K562 (cell line): ENCODE results near the gene EPS8. TPM values are rescaled to one million over a fixed set of nuclear protein-coding genes. Genes with fewer than 3 reads are reported as not detected.

Experiments
- ATAC-seq: fragments of 200-7000 bp; cut with Tn5 transposase; 3 replicates; pipeline ENCODE4 v1.9.1; 2020; ENCODE audit warnings: moderate library complexity
- BruUV-seq: library from RNA; stranded (reverse); fragments of 400-500 nt; replicated peaks from 2 replicates; lab custom pipeline; 2021; lab: Mats Ljungman, UMichigan
- CTCF ChIA-PET: fragments of 300-600 bp; formaldehyde crosslinking; extraction: SDS; loops from one replicate; lab custom pipeline; 2021; ENCODE audit warnings: low intra/inter-chr PET ratio; lab: Yijun Ruan, JAX
- POLR2A ChIA-PET: fragments of 300-600, 350-650 bp; sonication (Branson Sonifier 250); formaldehyde crosslinking; extraction: SDS; loops from one replicate; lab custom pipeline; 2021; ENCODE audit warnings: antibody characterized with exemption, inconsistent platforms; lab: Yijun Ruan, JAX
- DNase-seq, 4 experiments: peaks; one replicate each; pipeline versions ENCODE4 v3.0.0 to v3.0.0-alpha.2; 2011 to 2018; ENCODE audit warnings: low spot score in 3 of 4, mixed read lengths in 3 of 4; ENCODE audit errors: extremely low read depth in 1 of 4
- FAIRE-seq: peaks from 2 replicates; lab custom pipeline; 2011; peaks lifted over from hg19 to GRCh38; lab: Jason Lieb, UNC
- H2AFZ ChIP-seq: 2 replicates; pipeline ENCODE4 v1.6.0; 2011; ENCODE audit warnings: low read depth, low read length, control low read depth, inconsistent platforms
- H3K27ac ChIP-seq: fragments of 200-600 bp; 3 replicates; pipeline ENCODE4 v1.8.0; 2011; ENCODE audit warnings: low read depth, mild to moderate bottlenecking, control low read depth, inconsistent platforms, low read length, moderate library complexity, mixed read lengths; ENCODE audit errors: extremely low read depth
- H3K27me3 ChIP-seq, 2 experiments: fragments of 300-600 bp in 1 of 2; 2 replicates in 1 of 2; 3 replicates in 1 of 2; pipeline versions ENCODE4 v1.6.0 to v1.8.0; 2011; ENCODE audit warnings: inconsistent platforms in 2 of 2, low read length in 2 of 2, mild to moderate bottlenecking in 1 of 2, mixed read lengths in 1 of 2, moderate library complexity in 1 of 2; ENCODE audit not compliant: control insufficient read depth in 2 of 2, insufficient read depth in 2 of 2
- H3K36me3 ChIP-seq: fragments of 300-600 bp; 3 replicates; pipeline ENCODE4 v1.8.0; 2011; ENCODE audit warnings: mild to moderate bottlenecking, low read length, inconsistent platforms; ENCODE audit not compliant: control insufficient read depth, insufficient read depth
- H3K4me1 ChIP-seq, 2 experiments: fragments of 200-600 bp in 1 of 2; replicated peaks in 1 of 2; 2 replicates in 1 of 2; 3 replicates in 1 of 2; pipeline versions ENCODE4 v1.5.1 to v1.8.0; 2011; ENCODE audit warnings: inconsistent platforms in 2 of 2, low read length in 2 of 2, mild to moderate bottlenecking in 1 of 2, mixed read lengths in 1 of 2, moderate library complexity in 1 of 2; ENCODE audit not compliant: control insufficient read depth in 2 of 2, insufficient read depth in 2 of 2
- H3K4me2 ChIP-seq: 2 replicates; pipeline ENCODE4 v1.6.1; 2011; ENCODE audit warnings: low read length, control low read depth, inconsistent platforms, mixed read lengths; ENCODE audit not compliant: insufficient read depth
- H3K4me3 ChIP-seq: fragments of 200-600 bp; sonication (generic), shearing (Covaris generic); 2 replicates; pipeline ENCODE4 v1.5.1; 2016; ENCODE audit warnings: control low read depth, inconsistent platforms
- H3K79me2 ChIP-seq: fragments of 200-600 bp; 3 replicates; pipeline ENCODE4 v1.8.0; 2011; ENCODE audit warnings: low read length, inconsistent platforms; ENCODE audit not compliant: control insufficient read depth, insufficient read depth
- H3K9ac ChIP-seq, 2 experiments: 2 replicates each; pipeline versions ENCODE4 v1.6.0 to v1.6.1; 2011; ENCODE audit warnings: low read depth in 2 of 2, low read length in 2 of 2, control low read depth in 1 of 2, inconsistent platforms in 1 of 2, mild to moderate bottlenecking in 1 of 2, mixed read lengths in 1 of 2; ENCODE audit not compliant: insufficient read depth in 1 of 2
- H3K9me1 ChIP-seq: one replicate; pipeline ENCODE4 v1.6.0; 2011; ENCODE audit warnings: inconsistent platforms, mild to moderate bottlenecking, low read length, moderate library complexity; ENCODE audit not compliant: control insufficient read depth, insufficient read depth
- H3K9me3 ChIP-seq: replicated peaks from 2 replicates; pipeline ENCODE4 v1.5.1; 2011; ENCODE audit warnings: low read depth, low read length, inconsistent platforms; ENCODE audit not compliant: control insufficient read depth, insufficient read depth
- H4K20me1 ChIP-seq: replicated peaks from 2 replicates; pipeline ENCODE4 v1.6.1; 2011; ENCODE audit warnings: low read length, inconsistent platforms, mixed read lengths; ENCODE audit not compliant: control insufficient read depth, insufficient read depth
- CTCF ChIP-seq, 3 experiments: IDR thresholded peaks in 2 of 3; conservative IDR thresholded peaks in 1 of 3; 2 replicates each; pipeline ENCODE4 v1.5.1; 2011 to 2012; ENCODE audit warnings: low read length in 3 of 3, mild to moderate bottlenecking in 3 of 3, control low read depth in 2 of 3, improper control_type of control experiment in 1 of 3, inconsistent platforms in 1 of 3, low read depth in 1 of 3, mixed read lengths in 1 of 3, moderate library complexity in 1 of 3; ENCODE audit not compliant: insufficient read depth in 2 of 3
- DACH1 ChIP-seq: fragments of 450-650 bp; IDR thresholded peaks from 2 replicates; pipeline ENCODE4 v1.6.1; 2018; ENCODE audit not compliant: partially characterized antibody
- DEAF1 ChIP-seq: fragments of 450-650 bp; formaldehyde crosslinking; IDR thresholded peaks from 2 replicates; pipeline ENCODE4 v1.4.0; 2020; ENCODE audit warnings: mild to moderate bottlenecking, moderate library complexity
- KAT8 ChIP-seq: fragments of 450-650 bp; IDR thresholded peaks from 2 replicates; pipeline ENCODE4 v1.6.1; 2016; ENCODE audit warnings: low read depth, mild to moderate bottlenecking
- KLF6 ChIP-seq: fragments of 250-450 bp; sonication (Bioruptor Pico); IDR thresholded peaks from 2 replicates; pipeline ENCODE4 v1.4.0; 2020; ENCODE audit warnings: mild to moderate bottlenecking, moderate library complexity, borderline replicate concordance
- PBX2 ChIP-seq, 2 experiments: IDR thresholded peaks in 1 of 2; conservative IDR thresholded peaks in 1 of 2; 2 replicates each; pipeline ENCODE4 v1.6.1; 2016; ENCODE audit warnings: low read depth in 2 of 2, mild to moderate bottlenecking in 1 of 2, missing compliant biosample characterization in 1 of 2, missing genetic modification characterization in 1 of 2, moderate library complexity in 1 of 2
- SRSF1 ChIP-seq: fragments of 200-400 bp; formaldehyde crosslinking; IDR thresholded peaks from 2 replicates; pipeline ENCODE4 v1.6.1; 2017; ENCODE audit warnings: mild to moderate bottlenecking, low read depth, low read length, moderate library complexity
- U2AF2 ChIP-seq: fragments of 200-400 bp; formaldehyde crosslinking; optimal IDR thresholded peaks from 2 replicates; pipeline ENCODE3; 2017; ENCODE audit warnings: low read depth, mild to moderate bottlenecking, low read length
- YY1 ChIP-seq, 3 experiments: IDR thresholded peaks; 2 replicates each; pipeline ENCODE4 v1.6.1; 2011; ENCODE audit warnings: low read length in 2 of 3, mild to moderate bottlenecking in 2 of 3, moderate library complexity in 2 of 3, borderline replicate concordance in 1 of 3, control low read depth in 1 of 3, low read depth in 1 of 3; ENCODE audit not compliant: insufficient read depth in 3 of 3, insufficient replicate concordance in 2 of 3, control insufficient read depth in 1 of 3, insufficient read length in 1 of 3; ENCODE audit errors: extremely low read depth in 1 of 3
- WGBS: fragments of 100-300 bp; shearing (Covaris generic); methylation state at CpG from one replicate; pipeline ENCODE4 v1.1.6; 2016; ENCODE audit warnings: low coverage, mixed read lengths; ENCODE audit not compliant: insufficient coverage; ENCODE audit errors: missing lambda C conversion rate; 5-methylcytosine and 5-hydroxymethylcytosine counted together
- in situ Hi-C: fragments of 300-500 bp; cut with MboI; formaldehyde crosslinking; loops from 4 replicates; pipeline ENCODE4 v1.15.0; 2018; ENCODE audit warnings: inconsistent platforms, mixed read lengths
- intact Hi-C: fragments of 100-400 bp; cut with micrococcal nuclease; formaldehyde crosslinking; loops from 2 replicates; pipeline ENCODE4 v1.14.2; 2022
- polyA plus RNA-seq, 8 experiments: library from polyadenylated mRNA; depleted of rRNA in 4 of 8; stranded (reverse) in 5 of 8; unstranded in 3 of 8; fragments of >200 nt; fragmentation: Nextera tagmentation in 2 of 8; fragmentation: Illumina TruSeq in 1 of 8; extraction: Ambion mirVana in 2 of 8; extraction: Trizol in 1 of 8; gene quantifications; 2 replicates each; pipeline versions ENCODE4 v1.2.1 to v1.2.3, GENCODE V29; 2011 to 2014; ENCODE audit warnings: inconsistent platforms in 1 of 8, missing spikeins in 1 of 8
- total RNA-seq, 7 experiments: library from RNA; depleted of rRNA in 6 of 7; stranded (reverse); fragments of >200 nt in 6 of 7; fragmentation: Illumina TruSeq in 2 of 7; extraction: Trizol in 2 of 7; gene quantifications; 2 replicates each; pipeline versions ENCODE4 v1.2.1 to v1.2.3, GENCODE V29; 2011 to 2021; ENCODE audit warnings: low replicate concordance in 1 of 7
- TF ChIP-seq, protein P1 (sequence below): sonication (generic); formaldehyde crosslinking; IDR thresholded peaks from 2 replicates; pipeline ENCODE4 v1.8.0; 2022; ENCODE audit warnings: missing genetic modification reagents, mild to moderate bottlenecking, moderate library complexity, borderline replicate concordance

EPS8 gene
- total and polyA plus RNA-seq, 9 of the 15 experiments (the other 6 are each of a cell fraction or from before 2014, with no cell fraction given): 0.10 to 1.9 (median 0.33) TPM

- TF ChIP-seq SRSF1 (no peak), KLF6 (CRISPR knock-in tag) (no peak)
- TF ChIP-seq, protein P1, sequence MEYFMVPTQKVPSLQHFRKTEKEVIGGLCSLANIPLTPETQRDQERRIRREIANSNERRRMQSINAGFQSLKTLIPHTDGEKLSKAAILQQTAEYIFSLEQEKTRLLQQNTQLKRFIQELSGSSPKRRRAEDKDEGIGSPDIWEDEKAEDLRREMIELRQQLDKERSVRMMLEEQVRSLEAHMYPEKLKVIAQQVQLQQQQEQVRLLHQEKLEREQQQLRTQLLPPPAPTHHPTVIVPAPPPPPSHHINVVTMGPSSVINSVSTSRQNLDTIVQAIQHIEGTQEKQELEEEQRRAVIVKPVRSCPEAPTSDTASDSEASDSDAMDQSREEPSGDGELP (CRISPR knock-in tag): no peak
Observed at GRCh38 chr12:15591811-15592210, 197.4 kb downstream of the EPS8 start (continued).

- ChIA-PET CTCF (interaction anchor here (0.9 to 1.9 kb wide), 2 partner anchors 264 to 266 kb away, joined by 3 to 5 read pairs; no protein-coding TSS in a partner anchor), POLR2A (no interaction called here)
- WGBS: 0% methylated on average over 6 of the region's 16 CpGs
- Histone ChIP-seq H3K9ac (no peak overlapping the region), H3K4me3 (no peak overlapping the region), H4K20me1 (no peaks in the 10 kb centered on the region), H2AFZ (peak overlapping the region; percentile 83), H3K4me1 (no peaks in the 10 kb centered on the region; a peak in 1 of 5 replicates), H3K9me1 (no peaks in the 10 kb centered on the region), H3K27me3 (no peaks in the 10 kb centered on the region), H3K4me2 (no peak overlapping the region), H3K79me2 (no peaks in the 10 kb centered on the region), H3K27ac (no peak overlapping the region), H3K36me3 (no peaks in the 10 kb centered on the region), H3K9me3 (no peaks in the 10 kb centered on the region)
- intact Hi-C loops: loop anchor here (2.0 kb wide), 1 partner anchor 266 kb away; no protein-coding TSS in a partner anchor
- in situ Hi-C loops: no loop called here
- peak; percentile 40 for FAIRE-seq
- ATAC-seq: peak; percentile 84
- DNase-seq: peak; percentile 26 to 57 (median 38)
- BruUV-seq: no TSS peak
- TF ChIP-seq U2AF2 (no peak), CTCF (IDR thresholded peaks at IDR 0.05 in 2 of 3, conservative IDR thresholded peaks at IDR 0.05 in 1 of 3; ENCODE audit: insufficient read depth in 2 of 3, low read depth in 1 of 3, low read length in 3 of 3) (peak; percentile 48 to 69 (median 63)), DACH1 (peak; percentile 81), YY1 (IDR thresholded peaks at IDR 0.05; ENCODE audit: borderline replicate concordance in 1 of 3, control insufficient read depth in 1 of 3, extremely low read depth in 1 of 3, insufficient read depth in 3 of 3, insufficient read length in 1 of 3, insufficient replicate concordance in 2 of 3, low read depth in 1 of 3, low read length in 2 of 3) (peak; percentile 37 to 93 (median 79)), DEAF1 (CRISPR knock-in tag) (peak; percentile 63), KAT8 (no peak), PBX2 (CRISPR knock-in tag; IDR thresholded peaks at IDR 0.05; ENCODE audit: low read depth) (no peak), PBX2 (tag; conservative IDR thresholded peaks at IDR 0.05; ENCODE audit: low read depth) (no peak)
Observed at GRCh38 chr12:15590180-15590826, 198.9 kb downstream of the EPS8 start.
